Body of pancreas (tissue), 4 donors: Measurements from ENCODE around the gene SCIN. TPM values are rescaled to one million over a fixed set of nuclear protein-coding genes. Genes with fewer than 3 reads are reported as not detected.
"Not testable (repeated sequence)": the region's sequence is repeated elsewhere in the genome, so short reads cannot be mapped to it uniquely, and the experiment has no call there.

Experiments used
- ATAC-seq: fragments of 150-250 bp; one replicate; pipeline ENCODE4 v1.9.1; 2016
- DNase-seq, 4 donors: peaks; one replicate each; pipeline ENCODE4 v3.0.0-alpha.2; 2019
- H3K27ac ChIP-seq, 4 donors: fragments of 200-600 bp; sonication (generic); 1 replicate in 3 of 4; 2 replicates in 1 of 4; pipeline versions ENCODE4 v1.5.1 to v1.6.1; 2016 to 2019; ENCODE audit warnings: mild to moderate bottlenecking in 1 of 4, mixed read lengths in 1 of 4, moderate library complexity in 1 of 4
- H3K27me3 ChIP-seq, 2 donors: fragments of 200-600 bp; sonication (generic); one replicate each; pipeline ENCODE4 v1.6.0; 2016; ENCODE audit warnings: mild to moderate bottlenecking in 1 of 2
- H3K36me3 ChIP-seq, 2 donors: fragments of 200-600 bp; sonication (generic); replicated peaks in 1 of 2; 2 replicates each; pipeline ENCODE4 v1.5.1; 2016; ENCODE audit warnings: low read depth in 2 of 2; ENCODE audit not compliant: insufficient read depth in 1 of 2
- H3K4me1 ChIP-seq: fragments of 200-600 bp; sonication (generic); one replicate; pipeline ENCODE4 v1.6.0; 2016
- H3K4me3 ChIP-seq, 2 donors: fragments of 200-600 bp; sonication (generic); 1 replicate in 1 of 2; 2 replicates in 1 of 2; pipeline ENCODE4 v1.5.1; 2016 to 2019
- H3K9me3 ChIP-seq, 3 donors: fragments of 200-600 bp; sonication (generic); 1 replicate in 2 of 3; 2 replicates in 1 of 3; pipeline ENCODE4 v1.5.1; 2016
- CTCF ChIP-seq, 7 experiments: fragments of 450-650 bp in 4 of 7; fragments of 200-600 bp in 3 of 7; sonication (generic) in 3 of 7; IDR thresholded peaks; one replicate each; pipeline ENCODE4 v1.5.1; 2016 to 2019; ENCODE audit warnings: antibody characterized with exemption in 7 of 7
- POLR2A ChIP-seq, 3 donors: fragments of 450-650 bp; IDR thresholded peaks; one replicate each; pipeline ENCODE4 v1.6.1; 2016; ENCODE audit warnings: antibody characterized with exemption in 3 of 3, mild to moderate bottlenecking in 2 of 3
- WGBS, 2 donors: methylation state at CpG; one replicate each; pipeline ENCODE4 v1.1.5; 2017; 5-methylcytosine and 5-hydroxymethylcytosine counted together
- intact Hi-C: fragments of 100-400 bp; cut with DNase I; formaldehyde crosslinking; loops from one replicate; pipeline ENCODE4 v1.15.1; 2023
- total RNA-seq, 2 donors: library from RNA; depleted of rRNA; stranded (reverse); fragments of >200 nt; gene quantifications; one replicate each; pipeline ENCODE4 v1.1.0, GENCODE V29; 2016

Gene SCIN
- total RNA-seq: 1 to 10 TPM in 1 of 2 donors, not detected in 1; 1.3 TPM

DNA sequence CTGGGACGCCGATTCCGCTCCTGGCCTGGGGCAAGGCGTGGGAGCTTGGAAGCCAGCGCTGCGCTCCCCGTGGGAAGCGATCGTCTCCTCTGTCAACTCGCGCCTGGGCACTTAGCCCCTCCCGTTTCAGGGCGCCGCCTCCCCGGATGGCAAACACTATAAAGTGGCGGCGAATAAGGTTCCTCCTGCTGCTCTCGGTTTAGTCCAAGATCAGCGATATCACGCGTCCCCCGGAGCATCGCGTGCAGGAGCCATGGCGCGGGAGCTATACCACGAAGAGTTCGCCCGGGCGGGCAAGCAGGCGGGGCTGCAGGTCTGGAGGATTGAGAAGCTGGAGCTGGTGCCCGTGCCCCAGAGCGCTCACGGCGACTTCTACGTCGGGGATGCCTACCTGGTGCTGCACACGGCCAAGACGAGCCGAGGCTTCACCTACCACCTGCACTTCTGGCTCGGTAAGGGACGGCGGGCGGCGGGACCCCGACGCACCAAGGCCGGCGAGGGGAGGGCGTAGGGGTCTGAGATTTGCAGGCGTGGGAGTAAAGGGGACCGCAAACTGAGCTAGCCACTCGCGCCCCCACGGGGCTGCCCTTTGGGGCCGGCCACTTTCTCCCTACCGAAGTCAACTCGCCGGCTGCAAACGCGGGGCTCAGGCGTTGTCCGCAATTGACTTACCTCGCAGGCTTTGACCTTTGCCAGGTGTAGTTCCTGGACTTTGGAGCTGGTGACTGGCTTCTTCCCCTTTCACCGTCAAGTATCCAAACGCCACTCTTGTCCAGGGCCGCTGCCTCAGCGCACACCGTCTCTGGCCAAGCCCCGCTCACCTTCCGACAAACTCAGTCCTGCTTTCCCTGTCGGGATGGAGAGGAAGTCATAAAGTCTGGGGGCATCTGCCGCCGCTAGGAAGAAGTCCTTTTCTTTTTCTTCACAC is at the start of gene SCIN:
Gene SCIN, plus strand, starts transcription at position 187 of the 928 bp plus-strand sequence. Its CDS starts 67 bp downstream, at position 254.
- Histone ChIP-seq H3K36me3 (no peaks in the 10 kb centered on the region), H3K4me1 (peaks cover 14% of the 10 kb centered on the region), H3K4me3 (peak within 1 kb of the TSS; percentile 6 to 16), H3K9me3 (no peaks in the 10 kb centered on the region), H3K27ac (no peak within 1 kb of the TSS), H3K27me3 (no peaks in the 10 kb centered on the region)
- intact Hi-C loops: no loop called here
- DNase-seq: peak; percentile 25 to 50 (median 32)
- TF ChIP-seq POLR2A (IDR thresholded peaks at IDR 0.05): peak in 1 of 3 donors; percentile 22
- no peak for TF ChIP-seq CTCF (IDR thresholded peaks at IDR 0.05)
- WGBS, 2 donors: 3 to 4% methylated on average over 44 to 74 of the region's 74 CpGs
- ATAC-seq: peak; percentile 60

GRCh38 chr7:12524794-12525386 is 45.6 kb upstream of the SCIN start:
- DNase-seq (no peak), ATAC-seq (peak; percentile 65)
- TF ChIP-seq CTCF (IDR thresholded peaks at IDR 0.05) (peak; percentile 26 to 78 (median 66)), POLR2A (IDR thresholded peaks at IDR 0.05) (no peak)
- Histone ChIP-seq H3K4me1 (no peaks in the 10 kb centered on the region), H3K9me3 (no peaks in the 10 kb centered on the region), H3K27ac (no peak overlapping the region), H3K27me3 (no peaks in the 10 kb centered on the region), H3K4me3 (no peak overlapping the region), H3K36me3 (no peaks in the 10 kb centered on the region)
- 10 to 13% methylated on average over 5 of the region's 5 CpGs for WGBS, 2 donors
- intact Hi-C loops: no loop called here

DNA sequence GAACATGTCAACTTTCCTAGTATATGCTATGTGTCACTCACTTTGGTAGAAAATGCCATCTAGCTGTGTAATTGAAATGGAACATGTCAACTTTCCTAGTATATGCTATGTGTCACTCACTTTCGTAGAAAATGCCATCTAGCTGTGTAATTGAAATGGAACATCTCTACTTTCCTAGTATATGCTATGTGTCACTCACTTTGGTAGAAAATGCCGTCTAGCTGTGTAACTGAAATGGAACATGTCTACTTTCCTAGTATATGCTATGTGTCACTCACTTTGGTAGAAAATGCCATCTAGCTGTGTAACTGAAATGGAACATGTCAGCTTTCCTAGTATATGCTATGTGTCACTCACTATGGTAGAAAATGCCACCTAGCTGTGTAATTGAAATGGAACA is 43.8 kb upstream of the SCIN start:
- H3K27me3 ChIP-seq, DNase-seq, intact Hi-C loops, H3K4me3 ChIP-seq, H3K36me3 ChIP-seq, H3K4me1 ChIP-seq, H3K27ac ChIP-seq, ATAC-seq, H3K9me3 ChIP-seq: not testable (repeated sequence)
- 65 to 67% methylated on average over 2 of the region's 2 CpGs for WGBS, 2 donors

DNA sequence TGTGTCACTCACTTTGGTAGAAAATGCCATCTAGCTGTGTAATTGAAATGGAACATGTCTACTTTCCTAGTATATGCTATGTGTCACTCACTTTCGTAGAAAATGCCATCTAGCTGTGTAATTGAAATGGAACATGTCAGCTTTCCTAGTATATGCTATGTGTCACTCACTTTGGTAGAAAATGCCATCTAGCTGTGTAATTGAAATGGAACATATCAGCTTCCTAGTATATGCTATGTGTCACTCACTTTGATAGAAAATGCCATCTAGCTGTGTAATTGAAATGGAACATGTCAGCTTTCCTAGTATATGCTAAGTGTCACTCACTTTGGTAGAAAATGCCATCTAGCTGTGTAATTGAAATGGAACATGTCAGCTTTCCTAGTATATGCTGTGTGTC is 42.9 kb upstream of the SCIN start:
- ATAC-seq, DNase-seq: not testable (repeated sequence)
- WGBS, 2 donors: 79 to 93% methylated on average over 1 of the region's 1 CpG

DNA sequence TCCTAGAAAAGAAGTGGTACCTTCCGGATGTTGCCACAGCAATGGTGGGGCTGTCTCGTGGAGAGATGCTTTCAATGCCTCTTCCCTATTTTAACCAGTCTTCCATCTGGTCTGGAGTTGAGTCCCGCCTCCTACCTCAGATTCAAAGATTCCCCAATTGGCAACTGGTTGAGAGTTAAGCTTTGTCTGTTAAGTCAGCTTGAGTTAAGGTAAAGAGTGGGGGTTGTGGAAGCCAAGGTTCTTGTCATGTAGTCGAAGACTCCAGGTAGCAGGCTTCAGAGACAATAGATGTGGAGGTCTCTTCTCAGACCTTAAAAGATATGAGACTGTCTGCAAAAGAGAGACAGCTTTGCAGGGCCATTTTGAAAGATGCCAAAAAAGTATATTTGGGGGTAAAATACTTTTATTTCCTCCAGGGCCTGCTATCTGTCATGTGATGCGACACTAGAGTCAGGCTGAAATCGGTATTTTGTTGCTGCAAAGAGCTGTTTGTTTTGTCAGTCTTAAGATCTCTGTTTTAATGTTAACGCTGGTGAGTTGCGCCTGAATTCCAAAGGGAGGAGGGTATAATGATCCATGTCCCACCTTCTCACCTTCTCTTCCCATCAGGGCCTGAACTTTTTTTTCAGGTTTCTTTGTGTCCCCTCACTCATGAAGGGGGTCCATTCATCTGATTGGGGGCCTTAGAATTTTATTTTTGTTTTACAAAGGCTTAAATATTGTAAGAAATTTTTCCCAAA is 40.4 kb upstream of the SCIN start:
- 76 to 78% methylated on average over 8 of the region's 8 CpGs for WGBS, 2 donors
- Histone ChIP-seq H3K9me3 (no peaks in the 10 kb centered on the region), H3K27me3 (no peaks in the 10 kb centered on the region), H3K27ac (no peak overlapping the region), H3K4me1 (no peaks in the 10 kb centered on the region), H3K36me3 (no peaks in the 10 kb centered on the region), H3K4me3 (no peak overlapping the region)
- intact Hi-C loops: loop anchor here (10.0 kb wide), 1 partner anchor 735 kb away; no protein-coding TSS in a partner anchor
- ATAC-seq (no peak), DNase-seq (no peak)
- TF ChIP-seq POLR2A (IDR thresholded peaks at IDR 0.05) (no peak), CTCF (IDR thresholded peaks at IDR 0.05) (no peak)

More for the DNA sequence above, 42.9 kb upstream of the SCIN start:
- H3K27ac ChIP-seq, H3K36me3 ChIP-seq, H3K27me3 ChIP-seq, H3K9me3 ChIP-seq, H3K4me1 ChIP-seq, H3K4me3 ChIP-seq, intact Hi-C loops: not testable (repeated sequence)
